Cardiac muscle cell (in vitro differentiated cells and primary cell): ENCODE results near the gene MTUS2. TPM values are rescaled to one million over a fixed set of nuclear protein-coding genes. Genes with fewer than 3 reads are reported as not detected.

Experiments
- DNase-seq, 2 donors: peaks; one replicate each; pipeline versions ENCODE4 v3.0.0 to v3.0.0-alpha.2; 2010 to 2017; ENCODE audit warnings: low read depth in 1 of 2, low spot score in 1 of 2
- H3K27ac ChIP-seq: fragments of 200-600 bp; sonication (generic); 2 replicates; pipeline ENCODE4 v1.5.1; 2016
- H3K27me3 ChIP-seq: fragments of 200-600 bp; sonication (generic); 2 replicates; pipeline ENCODE4 v1.6.0; 2016; ENCODE audit warnings: control low read depth
- H3K36me3 ChIP-seq: fragments of 200-600 bp; sonication (generic); 2 replicates; pipeline ENCODE4 v1.5.1; 2016; ENCODE audit warnings: control low read depth
- H3K4me1 ChIP-seq: fragments of 200-600 bp; sonication (generic); 2 replicates; pipeline ENCODE4 v1.8.1; 2017; ENCODE audit warnings: low read depth, mild to moderate bottlenecking, mixed run types
- H3K4me3 ChIP-seq: fragments of 200-600 bp; sonication (generic); 2 replicates; pipeline ENCODE4 v1.5.1; 2016; ENCODE audit warnings: mild to moderate bottlenecking
- H3K9me3 ChIP-seq: fragments of 200-600 bp; sonication (generic); 2 replicates; pipeline ENCODE4 v1.5.1; 2017; ENCODE audit warnings: low read depth, mild to moderate bottlenecking, control low read depth
- polyA plus RNA-seq: library from polyadenylated mRNA; unstranded; fragments of >200 nt; fragmentation: Nextera tagmentation; extraction: Ambion mirVana; gene quantifications from 2 replicates; pipeline ENCODE4 v1.2.1, GENCODE V29; 2016
- total RNA-seq: library from RNA; depleted of rRNA; stranded (reverse); fragments of >200 nt; gene quantifications from 2 replicates; pipeline ENCODE4 v1.2.3, GENCODE V29; 2016
- TF ChIP-seq, protein P1 (sequence below): IDR thresholded peaks from 2 replicates; pipeline ENCODE4 v1.5.1; 2012; ENCODE audit warnings: low read depth, mild to moderate bottlenecking, low read length

Gene MTUS2
- total and polyA plus RNA-seq, 2 experiments from 2014 or later, result 31.6 to 96.9 TPM

DNA sequence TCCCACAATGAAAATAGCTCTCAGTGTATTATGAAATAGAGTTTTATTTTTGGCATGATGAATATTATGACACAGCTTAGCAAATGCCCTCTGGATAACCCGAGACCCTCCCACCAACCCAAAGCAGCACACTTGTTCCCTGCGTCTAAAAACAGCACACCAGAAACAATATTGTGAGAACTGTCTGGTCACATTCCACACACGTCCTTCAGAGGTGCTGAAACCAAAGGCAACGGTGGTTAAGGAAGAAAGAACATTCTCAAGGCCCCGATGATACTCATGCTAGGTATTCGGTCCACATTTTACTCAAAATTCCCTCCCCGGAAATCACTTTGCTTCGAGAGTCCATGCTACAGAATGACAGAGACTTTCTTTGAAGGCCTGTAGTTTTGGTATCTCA, 618.6 kb downstream of the MTUS2 start:
- H3K4me1 ChIP-seq, result peaks cover 60% of the 10 kb centered on the region
- H3K27ac ChIP-seq, result peak overlapping the region; percentile 96
- peak; percentile 39 to 79 for DNase-seq
- no peaks in the 10 kb centered on the region for H3K9me3 ChIP-seq
- TF ChIP-seq, protein P1, sequence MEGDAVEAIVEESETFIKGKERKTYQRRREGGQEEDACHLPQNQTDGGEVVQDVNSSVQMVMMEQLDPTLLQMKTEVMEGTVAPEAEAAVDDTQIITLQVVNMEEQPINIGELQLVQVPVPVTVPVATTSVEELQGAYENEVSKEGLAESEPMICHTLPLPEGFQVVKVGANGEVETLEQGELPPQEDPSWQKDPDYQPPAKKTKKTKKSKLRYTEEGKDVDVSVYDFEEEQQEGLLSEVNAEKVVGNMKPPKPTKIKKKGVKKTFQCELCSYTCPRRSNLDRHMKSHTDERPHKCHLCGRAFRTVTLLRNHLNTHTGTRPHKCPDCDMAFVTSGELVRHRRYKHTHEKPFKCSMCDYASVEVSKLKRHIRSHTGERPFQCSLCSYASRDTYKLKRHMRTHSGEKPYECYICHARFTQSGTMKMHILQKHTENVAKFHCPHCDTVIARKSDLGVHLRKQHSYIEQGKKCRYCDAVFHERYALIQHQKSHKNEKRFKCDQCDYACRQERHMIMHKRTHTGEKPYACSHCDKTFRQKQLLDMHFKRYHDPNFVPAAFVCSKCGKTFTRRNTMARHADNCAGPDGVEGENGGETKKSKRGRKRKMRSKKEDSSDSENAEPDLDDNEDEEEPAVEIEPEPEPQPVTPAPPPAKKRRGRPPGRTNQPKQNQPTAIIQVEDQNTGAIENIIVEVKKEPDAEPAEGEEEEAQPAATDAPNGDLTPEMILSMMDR, result no peak
- H3K4me3 ChIP-seq, result no peak overlapping the region
- H3K27me3 ChIP-seq, result no peaks in the 10 kb centered on the region
- no peaks in the 10 kb centered on the region for H3K36me3 ChIP-seq

DNA sequence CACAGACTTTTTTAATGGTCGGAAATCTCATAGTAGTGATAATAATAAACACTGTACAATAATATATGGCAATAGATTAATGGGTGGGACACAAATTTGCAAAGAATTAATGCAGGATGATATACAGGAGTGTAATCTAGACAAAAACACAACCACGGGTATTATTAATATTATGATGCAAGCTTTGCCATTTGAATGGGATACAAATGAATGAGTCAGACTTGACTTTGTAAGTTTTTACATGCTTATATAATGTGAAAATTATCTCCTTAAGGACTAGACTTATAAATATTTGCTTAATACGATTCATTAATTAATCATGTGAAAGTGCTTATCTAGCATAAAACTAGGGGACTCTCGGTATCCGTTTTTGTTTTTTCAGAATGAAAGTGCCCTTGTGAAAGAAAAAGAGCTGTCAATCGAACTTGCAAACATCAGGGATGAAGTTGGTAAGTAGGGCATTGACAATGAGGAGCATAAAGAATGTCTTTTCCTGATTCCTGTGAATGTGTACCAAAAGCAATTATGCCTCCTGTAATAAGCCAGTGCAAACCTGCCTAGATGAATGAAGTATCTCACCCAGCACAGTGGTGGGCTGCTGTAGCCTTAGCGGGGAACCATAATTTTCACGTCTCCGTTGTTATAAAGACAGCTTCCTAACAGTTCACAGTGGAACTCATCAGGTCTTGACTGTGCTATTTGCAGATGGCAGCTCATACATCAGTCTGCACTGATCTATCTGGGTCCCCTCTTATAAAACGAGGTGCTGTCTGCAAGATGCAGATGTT, 619.7 kb downstream of the MTUS2 start:
- peak overlapping the region; percentile 96 for H3K27ac ChIP-seq
- no peak overlapping the region for H3K4me3 ChIP-seq
- no peaks in the 10 kb centered on the region for H3K27me3 ChIP-seq
- no peaks in the 10 kb centered on the region for H3K9me3 ChIP-seq
- peaks cover 50% of the 10 kb centered on the region for H3K4me1 ChIP-seq
- DNase-seq, result no peak
- TF ChIP-seq, protein P1, result no peak
- no peaks in the 10 kb centered on the region for H3K36me3 ChIP-seq

DNA sequence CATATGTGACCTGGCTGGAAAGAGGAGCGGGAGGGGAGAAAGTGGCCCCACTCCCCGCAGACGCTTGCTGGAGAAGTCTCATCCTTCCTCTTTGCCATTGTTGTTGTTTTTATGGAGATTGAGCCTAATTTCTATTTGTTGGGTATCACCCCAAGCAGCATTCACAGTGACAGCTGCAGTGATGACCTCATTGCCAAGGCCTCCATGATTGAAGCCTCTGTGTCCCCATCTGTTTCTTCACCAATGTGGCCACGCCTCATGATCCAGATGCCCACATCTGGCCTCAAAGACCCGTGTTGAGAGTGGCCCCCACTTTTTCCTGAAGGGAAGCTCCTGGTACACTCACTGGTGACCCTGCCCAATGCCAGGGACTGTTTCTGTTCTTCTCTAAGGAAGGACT, 621.2 kb downstream of the MTUS2 start:
- no peak overlapping the region for H3K27ac ChIP-seq
- TF ChIP-seq, protein P1, result no peak

DNA sequence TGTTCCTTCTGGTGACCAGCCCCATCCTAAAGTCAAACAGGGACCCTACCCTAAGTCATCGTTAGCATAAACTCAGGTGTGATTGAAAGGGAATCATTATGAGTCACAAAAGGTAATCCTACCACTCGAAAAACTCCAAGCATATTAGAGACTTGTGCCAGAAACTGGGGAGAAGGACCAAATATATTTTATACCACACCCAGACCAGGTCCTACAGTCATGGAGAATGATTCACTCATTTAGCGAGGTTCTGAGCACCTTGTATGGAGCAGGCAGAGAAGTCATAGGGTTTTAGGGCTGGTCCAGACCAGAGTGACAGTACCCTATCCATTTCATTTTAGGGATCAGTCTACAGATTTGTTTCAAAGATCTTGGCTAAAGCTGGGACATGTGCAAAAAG, 625.9 kb downstream of the MTUS2 start:
- H3K27me3 ChIP-seq, result no peaks in the 10 kb centered on the region
- H3K4me1 ChIP-seq, result peaks cover 5% of the 10 kb centered on the region
- no peaks in the 10 kb centered on the region for H3K9me3 ChIP-seq
- no peak overlapping the region for H3K27ac ChIP-seq
- DNase-seq, result no peak
- H3K4me3 ChIP-seq, result no peak overlapping the region
- TF ChIP-seq, protein P1, result no peak
- no peaks in the 10 kb centered on the region for H3K36me3 ChIP-seq

More for the DNA sequence above, 621.2 kb downstream of the MTUS2 start:
- Histone ChIP-seq H3K4me3 (no peak overlapping the region), H3K9me3 (no peaks in the 10 kb centered on the region), H3K27me3 (no peaks in the 10 kb centered on the region), H3K4me1 (peaks cover 38% of the 10 kb centered on the region), H3K36me3 (no peaks in the 10 kb centered on the region)
- no peak for DNase-seq

DNA sequence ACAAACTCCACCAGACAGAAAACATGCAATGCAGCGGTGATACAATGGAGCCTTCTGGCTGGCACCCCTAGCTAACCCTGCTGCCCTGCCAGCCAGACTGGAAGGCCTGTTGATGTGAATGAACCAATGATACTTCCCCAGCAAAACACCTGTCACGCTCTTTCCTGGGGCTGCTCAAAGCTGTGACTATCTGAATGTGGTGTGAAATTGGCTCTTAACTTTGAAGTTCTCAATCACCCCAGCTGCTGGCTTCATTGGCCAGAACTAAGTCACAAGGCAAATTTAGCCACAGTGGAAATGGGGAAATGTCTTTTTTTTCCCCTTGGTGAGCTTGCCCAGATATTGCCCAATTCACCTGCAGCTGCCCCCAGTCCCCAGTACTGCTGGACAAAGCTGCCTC, 628.0 kb downstream of the MTUS2 start:
- Histone ChIP-seq H3K27me3 (no peaks in the 10 kb centered on the region), H3K4me3 (no peak overlapping the region), H3K27ac (no peak overlapping the region), H3K36me3 (no peaks in the 10 kb centered on the region), H3K9me3 (no peaks in the 10 kb centered on the region), H3K4me1 (no peaks in the 10 kb centered on the region)
- peak in 1 of 2 donors; percentile 22 for DNase-seq
- TF ChIP-seq, protein P1, result no peak
